Suprapubic skin (tissue), 4 donors: Measurements from ENCODE around the gene PPP2R3A. TPM values are rescaled to one million over a fixed set of nuclear protein-coding genes. Genes with fewer than 3 reads are reported as not detected.
"Not testable (repeated sequence)": the region's sequence is repeated elsewhere in the genome, so short reads cannot be mapped to it uniquely, and the experiment has no call there.

Experiments
- DNase-seq, 2 donors: peaks; one replicate each; pipeline ENCODE4 v3.0.0-alpha.2; 2019; ENCODE audit warnings: low spot score in 2 of 2
- H3K27ac ChIP-seq: fragments of 200-600 bp; sonication (generic); one replicate; pipeline ENCODE4 v1.5.1; 2019
- H3K27me3 ChIP-seq: fragments of 200-600 bp; sonication (generic); one replicate; pipeline ENCODE4 v1.5.1; 2019
- H3K36me3 ChIP-seq: fragments of 200-600 bp; sonication (generic); one replicate; pipeline ENCODE4 v1.5.1; 2019
- H3K4me1 ChIP-seq: fragments of 200-600 bp; sonication (generic); one replicate; pipeline ENCODE4 v1.5.1; 2019
- H3K4me3 ChIP-seq: fragments of 200-600 bp; sonication (generic); one replicate; pipeline ENCODE4 v1.5.1; 2019; ENCODE audit warnings: mild to moderate bottlenecking
- H3K9me3 ChIP-seq: fragments of 200-600 bp; sonication (generic); one replicate; pipeline ENCODE4 v1.5.1; 2019
- CTCF ChIP-seq, 2 donors: fragments of 200-600 bp in 1 of 2; fragments of 450-650 bp in 1 of 2; sonication (generic) in 1 of 2; IDR thresholded peaks; one replicate each; pipeline ENCODE4 v1.5.1; 2016 to 2019; ENCODE audit warnings: antibody characterized with exemption in 2 of 2, mild to moderate bottlenecking in 1 of 2, moderate library complexity in 1 of 2
- EP300 ChIP-seq: sonication (generic); formaldehyde crosslinking; IDR thresholded peaks from one replicate; pipeline ENCODE4 v1.6.1; 2017; ENCODE audit warnings: antibody characterized with exemption
- POLR2A ChIP-seq, 2 donors: fragments of 450-650 bp; IDR thresholded peaks; one replicate each; pipeline ENCODE4 v1.6.1; 2017; ENCODE audit warnings: antibody characterized with exemption in 2 of 2, mild to moderate bottlenecking in 2 of 2, moderate library complexity in 2 of 2
- POLR2AphosphoS5 ChIP-seq, 3 donors: sonication (generic); formaldehyde crosslinking; IDR thresholded peaks; one replicate each; pipeline ENCODE4 v1.6.1; 2017; ENCODE audit warnings: antibody characterized with exemption in 3 of 3
- WGBS: methylation state at CpG from one replicate; pipeline ENCODE4 v1.1.5; 2018; 5-methylcytosine and 5-hydroxymethylcytosine counted together
- total RNA-seq, 4 donors: library from RNA; depleted of rRNA; stranded (reverse); fragments of >200 nt; gene quantifications; one replicate each; pipeline ENCODE4 v1.1.0, GENCODE V29; 2016

Gene PPP2R3A
- total RNA-seq, 4 donors from 2014 or later: 51.2 to 71.7 (median 52.9) TPM

- no peak for DNase-seq
- TF ChIP-seq CTCF (IDR thresholded peaks at IDR 0.05): peak in 1 of 2 donors; percentile 18
- no peak for TF ChIP-seq POLR2A (IDR thresholded peaks at IDR 0.05)
- Histone ChIP-seq H3K27ac (peak overlapping the region; percentile 18), H3K9me3 (no peaks in the 10 kb centered on the region), H3K36me3 (no peaks in the 10 kb centered on the region), H3K4me1 (peaks cover 27% of the 10 kb centered on the region), H3K27me3 (no peaks in the 10 kb centered on the region), H3K4me3 (no peak overlapping the region)
- 27% methylated on average over 1 of the region's 1 CpG for WGBS
Observed at GRCh38 chr3:135929670-135930069, 35.9 kb upstream of the PPP2R3A start.

- H3K36me3 ChIP-seq: no peaks in the 10 kb centered on the region
- no peaks in the 10 kb centered on the region for H3K9me3 ChIP-seq
- H3K4me3 ChIP-seq: no peak overlapping the region
- no peak for TF ChIP-seq EP300
- no peak for TF ChIP-seq POLR2AphosphoS5 (IDR thresholded peaks at IDR 0.05)
- no peak for TF ChIP-seq CTCF (IDR thresholded peaks at IDR 0.05)
- TF ChIP-seq POLR2A (IDR thresholded peaks at IDR 0.05): no peak
- peaks cover 27% of the 10 kb centered on the region for H3K4me1 ChIP-seq
- H3K27ac ChIP-seq: peak overlapping the region; percentile 18
- H3K27me3 ChIP-seq: no peaks in the 10 kb centered on the region
- no peak for DNase-seq
- 35% methylated on average over 1 of the region's 1 CpG for WGBS
Observed at GRCh38 chr3:135930255-135930654, 35.3 kb upstream of the PPP2R3A start.

- H3K36me3 ChIP-seq, H3K27me3 ChIP-seq, DNase-seq, H3K4me1 ChIP-seq, H3K4me3 ChIP-seq, H3K9me3 ChIP-seq, H3K27ac ChIP-seq: not testable (repeated sequence)
- 69% methylated on average over 5 of the region's 5 CpGs for WGBS
Observed at GRCh38 chr3:135935171-135935570, 30.4 kb upstream of the PPP2R3A start.

- not testable (repeated sequence) for H3K9me3 ChIP-seq, H3K36me3 ChIP-seq, DNase-seq, H3K4me1 ChIP-seq, H3K27me3 ChIP-seq, H3K4me3 ChIP-seq, H3K27ac ChIP-seq
- 88% methylated on average over 1 of the region's 1 CpG for WGBS
Observed at GRCh38 chr3:135937766-135938165, 27.8 kb upstream of the PPP2R3A start.

GRCh38 chr3:135944831-135945230 is 20.7 kb upstream of the PPP2R3A start:
- Histone ChIP-seq H3K27me3 (no peaks in the 10 kb centered on the region), H3K9me3 (no peaks in the 10 kb centered on the region), H3K27ac (no peak overlapping the region), H3K4me3 (no peak overlapping the region), H3K36me3 (no peaks in the 10 kb centered on the region), H3K4me1 (no peaks in the 10 kb centered on the region)
- no peak for TF ChIP-seq POLR2AphosphoS5 (IDR thresholded peaks at IDR 0.05)
- no peak for TF ChIP-seq EP300
- no peak for TF ChIP-seq CTCF (IDR thresholded peaks at IDR 0.05)
- TF ChIP-seq POLR2A (IDR thresholded peaks at IDR 0.05): no peak
- WGBS: 82% methylated on average over 2 of the region's 2 CpGs
- no peak for DNase-seq

GRCh38 chr3:135950941-135951340 is 14.6 kb upstream of the PPP2R3A start:
- DNase-seq: no peak
- TF ChIP-seq POLR2AphosphoS5 (IDR thresholded peaks at IDR 0.05): no peak
- no peak for TF ChIP-seq CTCF (IDR thresholded peaks at IDR 0.05)
- Histone ChIP-seq H3K27me3 (no peaks in the 10 kb centered on the region), H3K4me1 (no peaks in the 10 kb centered on the region), H3K9me3 (peaks cover 6% of the 10 kb centered on the region), H3K36me3 (no peaks in the 10 kb centered on the region), H3K4me3 (no peak overlapping the region), H3K27ac (no peak overlapping the region)
- WGBS: 87% methylated on average over 2 of the region's 2 CpGs
